NCI-H2196 (cell line): ENCODE measurements around the gene KCTD6.

Source experiments
- DNase-seq: peaks from one replicate; lab custom pipeline; 2025; ENCODE audit not compliant: unreplicated experiment; lab: John Stamatoyannopoulos, UW

The KCTD6 gene

DNA sequence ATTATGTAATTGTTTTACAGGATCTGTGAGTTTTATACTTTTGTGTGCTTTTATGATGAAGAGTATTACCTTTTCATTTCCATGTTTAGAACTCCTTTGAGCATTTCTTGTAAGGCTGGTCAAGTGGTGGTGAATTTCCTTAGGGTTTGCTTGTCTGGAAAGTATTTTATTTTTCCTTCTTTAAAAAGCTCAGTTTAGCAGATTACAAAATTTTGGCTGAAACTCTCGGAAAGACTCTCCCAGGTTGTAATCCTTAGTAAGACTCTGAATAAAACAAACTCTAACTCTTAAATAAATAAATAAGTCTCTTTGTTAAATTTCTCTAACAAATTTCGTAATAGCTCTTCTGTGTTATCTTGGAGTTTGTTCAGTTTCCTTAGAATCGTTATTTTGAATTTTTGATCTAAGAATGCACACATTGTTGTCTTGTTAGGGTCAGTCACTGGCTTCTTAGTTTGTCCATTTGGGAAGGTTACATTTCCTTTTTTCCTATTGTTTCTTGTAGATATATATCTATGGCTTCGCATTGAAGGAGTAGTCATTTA, 59.8 kb downstream of the KCTD6 start:
- no peak for DNase-seq
